Pancreas (tissue), 10 donors: Measurements from ENCODE around the gene RHBDL3. TPM values are rescaled to one million over a fixed set of nuclear protein-coding genes. Genes with fewer than 3 reads are reported as not detected.
"Not testable (repeated sequence)": the region's sequence is repeated elsewhere in the genome, so short reads cannot be mapped to it uniquely, and the experiment has no call there.

ENCODE experiments used
- ATAC-seq, 4 donors: fragments of 200-7000 bp; cut with Tn5 transposase; one replicate each; pipeline versions ENCODE4 v1.8.0 to v1.9.1; 2020; ENCODE audit warnings: mild to moderate bottlenecking in 4 of 4, moderate library complexity in 4 of 4
- DNase-seq, 6 donors: peaks; one replicate each; pipeline ENCODE4 v3.0.0-alpha.2; 2020
- FAIRE-seq: peaks from 2 replicates; lab custom pipeline; 2012; peaks lifted over from hg19 to GRCh38; lab: Jason Lieb, UNC
- H3K27ac ChIP-seq, 4 donors: fragments of 200-600 bp; sonication (generic); 1 replicate in 3 of 4; 2 replicates in 1 of 4; pipeline versions ENCODE4 v1.5.0 to v1.8.0; 2020
- H3K27me3 ChIP-seq, 4 donors: fragments of 200-600 bp; one replicate each; pipeline ENCODE4 v1.8.0; 2021
- H3K36me3 ChIP-seq, 3 donors: fragments of 200-600 bp; sonication (generic) in 1 of 3; one replicate each; pipeline versions ENCODE4 v1.5.0 to v1.8.0; 2020 to 2021
- H3K4me1 ChIP-seq, 3 donors: fragments of 200-600 bp; one replicate each; pipeline ENCODE4 v1.8.0; 2021
- H3K4me3 ChIP-seq, 4 donors: fragments of 200-600 bp; sonication (generic) in 2 of 4; one replicate each; pipeline versions ENCODE4 v1.5.0 to v1.8.0; 2020 to 2021
- H3K9me3 ChIP-seq, 4 donors: fragments of 200-600 bp; one replicate each; pipeline ENCODE4 v1.8.0; 2021
- WGBS, 2 donors: extraction: QIAGEN DNeasy Blood & Tissue Kit; methylation state at CpG; one replicate each; pipeline ENCODE4 v1.1.7; 2013; 5-methylcytosine and 5-hydroxymethylcytosine counted together
- intact Hi-C, 3 donors: fragments of 100-400 bp; cut with DNase I; formaldehyde crosslinking; loops; one replicate each; pipeline versions ENCODE4 v1.11.1 to v1.14.2; 2022
- polyA plus RNA-seq, 2 donors: library from polyadenylated mRNA; stranded (reverse); fragments of 200-250 nt; gene quantifications; one replicate each; pipeline ENCODE4 v1.2.3, GENCODE V29; 2013
- total RNA-seq, 6 donors: library from RNA; stranded (reverse); fragmentation: NEBNext Ultra II Directional in 4 of 6; extraction: Animal tissue kit (Norgen Biotek cat#: 25700) in 4 of 6; gene quantifications; one replicate each; pipeline versions ENCODE4 v1.2.1 to v1.2.4, GENCODE V29; 2021 to 2023
- TF ChIP-seq, protein P1 (sequence below), 4 donors: fragments of 200-600 bp; sonication (generic) in 3 of 4; IDR thresholded peaks; one replicate each; pipeline versions ENCODE4 v1.5.0 to v1.8.0; 2021; ENCODE audit warnings: antibody characterized with exemption in 4 of 4
- donor health status: healthy with polysubstance abuse.
- donor health status: DM: no; HTN: no; CAD: no; lungs with moderate emphysema.
- donor health status: DM: no; HTN: no; CAD: no.
- donor health status: control.
- donor health status: control.
- donor health status: Bipolar disorder and iron deficiency.
- donor health status: DM: yes; HTN: yes; CAD: no.
- donor health status: DM: no; HTN: no; CAD: no.
- donor health status: DM: no; HTN: no; CAD: no.
- donor health status: DM: yes; HTN: yes; CAD: no.

RHBDL3 gene
- total and polyA plus RNA-seq, 8 donors = 0.12 to 1.8 (median 0.47) TPM

- no peak for ATAC-seq
Measured at GRCh38 chr17:32315171-32315570, 49.5 kb downstream of the RHBDL3 start.

DNA sequence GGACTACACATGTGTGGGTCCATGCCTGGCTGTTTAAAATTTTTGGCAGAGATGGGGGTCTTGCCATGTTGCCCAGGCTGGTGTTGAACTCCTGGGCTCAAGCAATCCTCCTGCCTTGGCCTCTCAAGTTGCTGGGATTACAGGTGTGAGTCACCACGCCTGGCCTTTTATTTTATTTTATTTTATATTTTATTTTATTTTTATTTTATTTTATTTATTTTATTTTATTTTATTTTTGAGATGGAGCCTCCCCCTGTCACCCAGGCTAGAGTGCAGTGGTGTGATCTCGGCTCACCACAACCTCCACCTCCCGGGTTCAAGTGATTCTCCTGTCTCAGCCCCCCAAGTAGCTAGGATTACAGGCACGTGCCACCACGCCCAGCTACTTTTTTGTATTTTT is 51.0 kb downstream of the RHBDL3 start:
- FAIRE-seq, H3K36me3 ChIP-seq, H3K9me3 ChIP-seq, H3K4me3 ChIP-seq, ATAC-seq, intact Hi-C loops, H3K4me1 ChIP-seq, H3K27ac ChIP-seq, H3K27me3 ChIP-seq: not testable (repeated sequence)
- peak in 1 of 6 donors; percentile 5 for DNase-seq
- 86 to 88% methylated on average over 5 of the region's 5 CpGs for WGBS, 2 donors

More at GRCh38 chr17:32315171-32315570, 49.5 kb downstream of the RHBDL3 start:
- Histone ChIP-seq H3K9me3 (no peaks in the 10 kb centered on the region), H3K27ac (no peak overlapping the region), H3K36me3 (no peaks in the 10 kb centered on the region), H3K4me1 (no peaks in the 10 kb centered on the region), H3K27me3 (no peaks in the 10 kb centered on the region), H3K4me3 (no peak overlapping the region)
- TF ChIP-seq, protein P1, sequence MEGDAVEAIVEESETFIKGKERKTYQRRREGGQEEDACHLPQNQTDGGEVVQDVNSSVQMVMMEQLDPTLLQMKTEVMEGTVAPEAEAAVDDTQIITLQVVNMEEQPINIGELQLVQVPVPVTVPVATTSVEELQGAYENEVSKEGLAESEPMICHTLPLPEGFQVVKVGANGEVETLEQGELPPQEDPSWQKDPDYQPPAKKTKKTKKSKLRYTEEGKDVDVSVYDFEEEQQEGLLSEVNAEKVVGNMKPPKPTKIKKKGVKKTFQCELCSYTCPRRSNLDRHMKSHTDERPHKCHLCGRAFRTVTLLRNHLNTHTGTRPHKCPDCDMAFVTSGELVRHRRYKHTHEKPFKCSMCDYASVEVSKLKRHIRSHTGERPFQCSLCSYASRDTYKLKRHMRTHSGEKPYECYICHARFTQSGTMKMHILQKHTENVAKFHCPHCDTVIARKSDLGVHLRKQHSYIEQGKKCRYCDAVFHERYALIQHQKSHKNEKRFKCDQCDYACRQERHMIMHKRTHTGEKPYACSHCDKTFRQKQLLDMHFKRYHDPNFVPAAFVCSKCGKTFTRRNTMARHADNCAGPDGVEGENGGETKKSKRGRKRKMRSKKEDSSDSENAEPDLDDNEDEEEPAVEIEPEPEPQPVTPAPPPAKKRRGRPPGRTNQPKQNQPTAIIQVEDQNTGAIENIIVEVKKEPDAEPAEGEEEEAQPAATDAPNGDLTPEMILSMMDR (IDR thresholded peaks at IDR 0.05) = no peak
- no peak for FAIRE-seq
- 71 to 77% methylated on average over 8 of the region's 8 CpGs for WGBS, 2 donors
- no peak for DNase-seq
- intact Hi-C loops = no loop called here

GRCh38 chr17:32317353-32317752 is 51.7 kb downstream of the RHBDL3 start:
- DNase-seq = no peak
- Histone ChIP-seq H3K4me1 (no peaks in the 10 kb centered on the region), H3K4me3 (no peak overlapping the region), H3K36me3 (no peaks in the 10 kb centered on the region), H3K9me3 (no peaks in the 10 kb centered on the region), H3K27me3 (no peaks in the 10 kb centered on the region), H3K27ac (no peak overlapping the region)
- TF ChIP-seq, protein P1 (IDR thresholded peaks at IDR 0.05) = no peak
- no peak for ATAC-seq
- FAIRE-seq = no peak
- WGBS, 2 donors = 77 to 81% methylated on average over 4 of the region's 4 CpGs
- intact Hi-C loops = no loop called here

GRCh38 chr17:32318071-32318470 is 52.4 kb downstream of the RHBDL3 start:
- Histone ChIP-seq H3K27me3 (no peaks in the 10 kb centered on the region), H3K4me1 (no peaks in the 10 kb centered on the region), H3K9me3 (no peaks in the 10 kb centered on the region), H3K36me3 (no peaks in the 10 kb centered on the region), H3K27ac (no peak overlapping the region), H3K4me3 (no peak overlapping the region)
- WGBS, 2 donors = 89 to 92% methylated on average over 8 of the region's 8 CpGs
- no peak for ATAC-seq
- TF ChIP-seq, protein P1 (IDR thresholded peaks at IDR 0.05) = no peak
- intact Hi-C loops = loop anchor here in 1 of 3 donors (2.0 kb wide), 1 partner anchor 65 kb away; no protein-coding TSS in a partner anchor
- DNase-seq = no peak
- no peak for FAIRE-seq

DNA sequence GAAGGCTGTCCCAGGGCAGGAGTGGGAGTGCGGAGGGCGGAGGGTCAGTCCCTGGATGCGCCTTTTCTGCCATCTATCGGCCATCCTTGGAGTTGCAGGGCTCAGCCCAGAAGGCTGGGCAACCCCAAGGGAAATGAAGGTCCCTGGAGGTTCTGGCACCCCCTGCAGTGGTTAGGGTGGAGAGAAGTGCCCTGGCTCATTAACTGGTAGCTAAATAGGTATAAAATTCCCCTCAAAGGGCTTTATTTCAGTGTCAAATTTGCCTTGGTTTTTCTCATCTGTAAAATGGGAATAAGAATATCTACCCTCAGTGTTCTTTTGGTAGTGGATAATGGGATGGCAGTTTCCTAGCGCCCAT is 53.9 kb downstream of the RHBDL3 start:
- peak; percentile 87 to 95 (median 94) for ATAC-seq
- H3K4me3 ChIP-seq = no peak overlapping the region
- 13 to 21% methylated on average over 5 of the region's 5 CpGs for whole genome bisulfite sequencing, 2 donors
- TF ChIP-seq, protein P1 (IDR thresholded peaks at IDR 0.05) = peak; percentile 82 to 92 (median 83)
- H3K27me3 ChIP-seq = no peaks in the 10 kb centered on the region
- H3K36me3 ChIP-seq = no peaks in the 10 kb centered on the region
- peak; percentile 55 to 91 (median 80) for DNase-seq
- no peak overlapping the region for H3K27ac ChIP-seq
- intact Hi-C loops = loop anchor here in 1 of 3 donors (2.0 kb wide), 1 partner anchor 67 kb away; no protein-coding TSS in a partner anchor
- no peaks in the 10 kb centered on the region for H3K4me1 ChIP-seq
- no peaks in the 10 kb centered on the region for H3K9me3 ChIP-seq
- FAIRE-seq = no peak

GRCh38 chr17:32320080-32320479 is 54.4 kb downstream of the RHBDL3 start:
- not testable (repeated sequence) for DNase-seq, H3K9me3 ChIP-seq, FAIRE-seq, H3K4me3 ChIP-seq, H3K27me3 ChIP-seq, H3K4me1 ChIP-seq, ATAC-seq, H3K27ac ChIP-seq, H3K36me3 ChIP-seq
- intact Hi-C loops = loop anchor here in 1 of 3 donors (5.0 kb wide), 1 partner anchor 68 kb away; no protein-coding TSS in a partner anchor
- 74 to 76% methylated on average over 6 of the region's 6 CpGs for WGBS, 2 donors
